ENCODE results near the gene BTBD2. TPM values are rescaled to one million over a fixed set of nuclear protein-coding genes. Genes with fewer than 3 reads are reported as not detected.

The BTBD2 gene
- polyA plus RNA-seq, 1 experiment = 25.5 TPM

DNA sequence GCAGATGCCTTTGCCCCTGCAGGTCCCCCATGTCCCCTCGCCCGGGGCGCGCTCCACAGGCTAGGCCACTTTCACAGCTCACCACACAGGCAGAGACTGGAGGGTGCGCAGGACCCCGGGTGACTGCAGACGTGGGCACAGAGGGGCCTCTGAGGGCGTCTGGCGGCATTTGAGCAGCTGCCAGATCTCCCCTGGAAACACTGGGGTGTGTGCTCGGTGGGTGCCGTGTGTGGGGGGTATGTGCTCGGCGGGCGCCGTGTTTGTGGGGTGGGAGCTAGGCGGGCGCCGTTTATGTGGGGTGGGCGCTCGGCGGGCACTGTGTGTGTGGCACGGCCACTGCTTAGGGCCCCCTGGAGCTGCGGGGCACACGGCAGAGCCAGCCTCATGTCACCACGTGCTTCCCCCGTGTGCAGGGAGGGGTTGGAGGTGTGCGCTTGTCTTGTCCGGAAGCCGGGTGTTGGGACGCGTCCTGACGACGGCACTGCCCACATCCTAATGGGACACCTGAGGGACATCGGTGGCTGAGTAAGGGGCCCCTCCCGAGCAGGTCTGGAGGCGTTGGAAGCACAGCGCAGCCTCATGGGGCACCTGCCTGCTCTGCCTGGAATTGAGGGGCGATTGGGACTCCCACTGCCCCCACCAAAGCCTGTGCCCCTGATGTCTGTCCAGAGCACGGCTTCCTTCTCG lies 57.8 kb downstream of the BTBD2 start:
- Histone ChIP-seq H3K4me3 (ENCODE audit: low read depth, low read length) (no peak overlapping the region), H3K27me3 (ENCODE audit: control insufficient read depth, insufficient read depth, low read length) (no peaks in the 10 kb centered on the region), H3K27ac (ENCODE audit: low read depth, low read length) (no peak overlapping the region), H3K9me3 (ENCODE audit: control insufficient read depth, insufficient read depth, low read length) (no peaks in the 10 kb centered on the region; the same call in 1 of the 2 replicates)
- TF ChIP-seq, protein P1, sequence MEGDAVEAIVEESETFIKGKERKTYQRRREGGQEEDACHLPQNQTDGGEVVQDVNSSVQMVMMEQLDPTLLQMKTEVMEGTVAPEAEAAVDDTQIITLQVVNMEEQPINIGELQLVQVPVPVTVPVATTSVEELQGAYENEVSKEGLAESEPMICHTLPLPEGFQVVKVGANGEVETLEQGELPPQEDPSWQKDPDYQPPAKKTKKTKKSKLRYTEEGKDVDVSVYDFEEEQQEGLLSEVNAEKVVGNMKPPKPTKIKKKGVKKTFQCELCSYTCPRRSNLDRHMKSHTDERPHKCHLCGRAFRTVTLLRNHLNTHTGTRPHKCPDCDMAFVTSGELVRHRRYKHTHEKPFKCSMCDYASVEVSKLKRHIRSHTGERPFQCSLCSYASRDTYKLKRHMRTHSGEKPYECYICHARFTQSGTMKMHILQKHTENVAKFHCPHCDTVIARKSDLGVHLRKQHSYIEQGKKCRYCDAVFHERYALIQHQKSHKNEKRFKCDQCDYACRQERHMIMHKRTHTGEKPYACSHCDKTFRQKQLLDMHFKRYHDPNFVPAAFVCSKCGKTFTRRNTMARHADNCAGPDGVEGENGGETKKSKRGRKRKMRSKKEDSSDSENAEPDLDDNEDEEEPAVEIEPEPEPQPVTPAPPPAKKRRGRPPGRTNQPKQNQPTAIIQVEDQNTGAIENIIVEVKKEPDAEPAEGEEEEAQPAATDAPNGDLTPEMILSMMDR (IDR thresholded peaks at IDR 0.05; ENCODE audit: low read depth, low read length) = no peak
- ChIA-PET CTCF (no interaction called here), POLR2A (interaction anchor here (0.8 kb wide), 1 partner anchor 12 kb away, joined by 3 read pairs; no protein-coding TSS in a partner anchor)
- DNase-seq (ENCODE audit: low read depth, low spot score) = no peak

DNA sequence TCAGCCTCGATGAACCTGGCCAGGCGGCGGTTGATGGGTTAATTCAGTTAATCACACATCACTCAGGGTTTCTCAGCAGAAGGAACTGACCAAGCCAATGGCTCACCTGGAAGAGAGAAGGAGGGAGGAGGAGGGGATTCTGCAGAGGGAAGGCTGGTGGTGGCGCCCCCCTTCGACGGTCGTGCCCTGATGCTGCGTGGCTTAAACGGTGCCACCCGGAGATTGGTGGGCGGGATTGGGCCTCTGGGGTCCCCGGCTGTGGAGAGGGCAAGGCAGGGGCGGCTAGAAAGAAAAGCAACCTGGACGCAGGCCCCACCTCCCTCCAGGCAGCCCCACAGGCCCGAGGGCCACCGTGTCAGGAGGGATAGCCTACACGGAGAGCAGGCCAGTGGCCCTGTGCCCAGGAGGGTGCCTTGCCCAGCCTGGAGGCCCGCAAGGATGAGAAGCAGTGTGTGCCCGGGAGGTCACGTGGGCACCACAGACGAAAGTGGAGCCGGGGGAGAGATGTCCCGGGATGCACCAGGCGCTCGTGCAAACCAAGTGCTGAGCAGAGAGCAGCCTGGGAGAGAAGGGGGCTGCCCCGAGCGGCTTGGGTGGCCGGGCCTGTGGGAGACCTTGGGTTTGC lies 58.5 kb downstream of the BTBD2 start:
- TF ChIP-seq, protein P1 (IDR thresholded peaks at IDR 0.05; ENCODE audit: low read depth, low read length) = no peak
- no peak overlapping the region for H3K27ac ChIP-seq (ENCODE audit: low read depth, low read length)
- DNase-seq (ENCODE audit: low read depth, low spot score) = no peak
- peaks cover 1% of the 10 kb centered on the region; the same call in 1 of the 2 replicates for H3K9me3 ChIP-seq (ENCODE audit: control insufficient read depth, insufficient read depth, low read length)
- POLR2A ChIA-PET = no interaction called here
- CTCF ChIA-PET = no interaction called here
- H3K4me3 ChIP-seq (ENCODE audit: low read depth, low read length) = no peak overlapping the region
- H3K27me3 ChIP-seq (ENCODE audit: control insufficient read depth, insufficient read depth, low read length) = no peaks in the 10 kb centered on the region

DNA sequence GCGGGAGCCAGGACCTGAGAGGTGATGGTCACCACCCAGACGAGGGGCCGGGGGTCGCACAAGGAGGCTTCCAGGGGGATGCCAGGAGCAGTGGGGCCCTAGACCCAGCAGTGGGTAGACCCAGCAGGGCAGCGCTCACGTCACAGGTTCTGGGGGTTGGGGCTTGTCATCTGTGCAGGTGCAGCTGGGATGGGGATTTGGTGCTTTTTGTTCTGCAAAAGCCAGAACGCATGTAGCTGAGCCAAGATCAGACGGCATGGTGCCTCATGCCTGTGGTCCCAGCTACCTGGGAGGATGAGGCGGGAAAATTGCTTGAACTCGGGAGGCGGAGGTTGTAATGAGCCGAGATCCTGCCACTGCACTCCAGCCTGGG lies 59.4 kb downstream of the BTBD2 start:
- CTCF ChIA-PET = no interaction called here
- POLR2A ChIA-PET = no interaction called here

DNA sequence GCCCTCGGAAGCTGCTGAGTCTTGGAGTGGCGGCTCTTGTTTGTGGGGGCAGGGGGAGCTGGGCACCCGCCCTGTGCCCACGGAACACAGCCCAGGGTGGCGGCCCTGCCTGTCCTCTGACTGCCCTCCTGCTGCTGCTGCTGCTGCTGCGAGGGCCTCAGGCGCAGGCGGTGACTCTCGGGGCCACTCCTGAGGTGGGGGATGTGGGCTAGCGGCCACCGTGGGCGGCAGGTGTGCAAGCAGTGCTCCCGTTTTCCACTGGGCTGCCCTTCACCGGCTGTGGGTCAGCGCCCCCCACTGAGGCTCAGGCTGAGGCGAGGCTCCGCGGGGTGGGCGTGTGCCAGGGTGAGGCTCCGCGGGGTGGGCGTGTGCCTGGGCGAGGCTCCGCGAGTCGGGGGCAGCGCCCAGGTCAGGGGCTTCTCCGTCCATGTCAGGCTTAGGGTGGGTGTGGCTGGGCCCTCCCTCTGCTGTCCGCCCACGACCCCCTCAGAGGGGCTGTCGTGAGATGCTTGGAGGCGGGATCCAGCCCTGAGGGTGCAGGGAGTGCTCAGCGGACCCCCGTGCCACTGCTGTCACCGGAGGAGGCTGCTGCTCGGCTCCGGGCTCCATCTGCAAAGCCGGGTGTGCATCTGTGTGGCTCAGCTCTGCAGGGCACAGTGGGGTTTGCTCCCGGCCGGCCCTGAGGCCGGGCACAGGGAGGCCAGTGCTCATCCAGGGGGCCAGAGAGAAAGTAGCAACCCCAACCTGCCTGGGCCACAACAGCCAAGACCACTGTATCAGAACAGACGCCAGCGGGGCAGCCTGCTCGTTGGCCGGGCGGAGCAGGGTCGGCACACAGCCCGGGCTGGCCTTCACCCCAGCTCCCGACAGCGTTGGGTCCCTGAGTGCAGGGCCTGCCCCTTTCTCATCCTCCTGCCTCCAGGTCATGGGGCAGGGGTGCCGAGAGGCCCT lies 60.1 kb downstream of the BTBD2 start:
- peaks cover 8% of the 10 kb centered on the region; the same call in 1 of the 2 replicates for H3K9me3 ChIP-seq (ENCODE audit: control insufficient read depth, insufficient read depth, low read length)
- H3K27ac ChIP-seq (ENCODE audit: low read depth, low read length) = no peak overlapping the region
- no peak overlapping the region for H3K4me3 ChIP-seq (ENCODE audit: low read depth, low read length)
- H3K27me3 ChIP-seq (ENCODE audit: control insufficient read depth, insufficient read depth, low read length) = no peaks in the 10 kb centered on the region
- TF ChIP-seq, protein P1 (IDR thresholded peaks at IDR 0.05; ENCODE audit: low read depth, low read length) = no peak
- DNase-seq (ENCODE audit: low read depth, low spot score) = no peak
- ChIA-PET CTCF (interaction anchor here (0.5 kb wide), 1 partner anchor 10 kb away, joined by 10 read pairs; no protein-coding TSS in a partner anchor), POLR2A (no interaction called here)

More for the DNA sequence above, 59.4 kb downstream of the BTBD2 start:
- Histone ChIP-seq H3K9me3 (ENCODE audit: control insufficient read depth, insufficient read depth, low read length) (peaks cover 3% of the 10 kb centered on the region; the same call in 1 of the 2 replicates), H3K27me3 (ENCODE audit: control insufficient read depth, insufficient read depth, low read length) (no peaks in the 10 kb centered on the region), H3K27ac (ENCODE audit: low read depth, low read length) (no peak overlapping the region), H3K4me3 (ENCODE audit: low read depth, low read length) (no peak overlapping the region)
- DNase-seq (ENCODE audit: low read depth, low spot score) = no peak
- TF ChIP-seq, protein P1 (IDR thresholded peaks at IDR 0.05; ENCODE audit: low read depth, low read length) = no peak
